GM23338 (cell line): ENCODE data around the gene C2. TPM values are rescaled to one million over a fixed set of nuclear protein-coding genes. Genes with fewer than 3 reads are reported as not detected.

Experiments used
- ATAC-seq: fragments of 200-7000 bp; cut with Tn5 transposase; 3 replicates; pipeline ENCODE4 v1.9.1; 2020
- DNase-seq: peaks from one replicate; pipeline ENCODE4 v3.0.0-alpha.2; 2015; ENCODE audit warnings: low spot score
- H2AFZ ChIP-seq: fragments of 200-600 bp; sonication (generic); 2 replicates; pipeline ENCODE4 v1.8.0; 2016; ENCODE audit warnings: antibody characterized with exemption, mild to moderate bottlenecking, moderate library complexity
- H3F3A ChIP-seq: fragments of 200-600 bp; sonication (generic); replicated peaks from 2 replicates; pipeline ENCODE4 v1.8.0; 2017; ENCODE audit warnings: antibody characterized with exemption, mixed run types, low read depth
- H3K27ac ChIP-seq: fragments of 200-600 bp; sonication (generic); 2 replicates; pipeline ENCODE4 v1.6.1; 2016; ENCODE audit warnings: low read depth
- H3K27me3 ChIP-seq: fragments of 200-600 bp; sonication (generic); 2 replicates; pipeline ENCODE4 v1.8.0; 2016; ENCODE audit warnings: mild to moderate bottlenecking, mixed run types, moderate library complexity; ENCODE audit not compliant: insufficient read depth
- H3K36me3 ChIP-seq: fragments of 200-600 bp; sonication (generic); 2 replicates; pipeline ENCODE4 v1.8.0; 2016; ENCODE audit warnings: mild to moderate bottlenecking; ENCODE audit not compliant: insufficient read depth
- H3K4me1 ChIP-seq: fragments of 200-600 bp; sonication (generic); 2 replicates; pipeline ENCODE4 v1.8.0; 2016; ENCODE audit warnings: mild to moderate bottlenecking, moderate library complexity; ENCODE audit not compliant: insufficient read depth
- H3K4me2 ChIP-seq: fragments of 200-600 bp; sonication (generic); 2 replicates; pipeline ENCODE4 v1.7.1; 2017; ENCODE audit warnings: mixed run types
- H3K4me3 ChIP-seq: fragments of 200-600 bp; sonication (generic); 2 replicates; pipeline ENCODE4 v1.6.1; 2016; ENCODE audit warnings: mixed run types
- H3K79me2 ChIP-seq: fragments of 200-600 bp; sonication (generic); replicated peaks from 2 replicates; pipeline ENCODE4 v1.8.0; 2017; ENCODE audit warnings: mild to moderate bottlenecking; ENCODE audit not compliant: insufficient read depth
- H3K9me2 ChIP-seq: fragments of 200-600 bp; sonication (generic); 2 replicates; pipeline ENCODE4 v1.8.0; 2017; ENCODE audit not compliant: insufficient read depth
- H4K20me1 ChIP-seq: fragments of 200-600 bp; sonication (generic); replicated peaks from 2 replicates; pipeline ENCODE4 v1.8.0; 2017; ENCODE audit warnings: mild to moderate bottlenecking; ENCODE audit not compliant: insufficient read depth
- H3K27ac Mint-ChIP-seq: 2 replicates; pipeline ENCODE4 v1.8.0; 2020; ENCODE audit warnings: inconsistent platforms, mild to moderate bottlenecking, moderate library complexity, mixed read lengths
- H3K27me3 Mint-ChIP-seq: 3 replicates; pipeline ENCODE4 v1.8.0; 2022; ENCODE audit warnings: low read depth, mild to moderate bottlenecking, moderate library complexity, mixed read lengths, inconsistent platforms; ENCODE audit not compliant: insufficient read depth, poor library complexity
- H3K36me3 Mint-ChIP-seq: 3 replicates; pipeline ENCODE4 v1.8.0; 2021; ENCODE audit warnings: low read depth, mild to moderate bottlenecking, inconsistent platforms, moderate library complexity, mixed read lengths
- H3K4me1 Mint-ChIP-seq: 3 replicates; pipeline ENCODE4 v1.8.0; 2020; ENCODE audit warnings: mild to moderate bottlenecking, inconsistent platforms, mixed read lengths
- H3K4me3 Mint-ChIP-seq: 3 replicates; pipeline ENCODE4 v1.8.0; 2021; ENCODE audit warnings: moderate library complexity, mild to moderate bottlenecking, inconsistent platforms, mixed read lengths
- H3K9me3 Mint-ChIP-seq: 3 replicates; pipeline ENCODE4 v1.8.0; 2020; ENCODE audit warnings: moderate library complexity, mild to moderate bottlenecking, inconsistent platforms, mixed read lengths
- CREB1 ChIP-seq: fragments of 250-450 bp; sonication (Bioruptor Pico); IDR thresholded peaks from 2 replicates; pipeline ENCODE4 v1.5.0; 2020; ENCODE audit warnings: low read depth, mild to moderate bottlenecking, moderate library complexity
- CTCF ChIP-seq, 2 experiments: fragments of 200-600 bp in 1 of 2; sonication (generic) in 1 of 2; conservative IDR thresholded peaks; 2 replicates each; pipeline versions ENCODE4 v1.5.1 to v1.6.1; 2016 to 2017; ENCODE audit warnings: antibody characterized with exemption in 2 of 2, low read depth in 2 of 2, mild to moderate bottlenecking in 2 of 2, moderate library complexity in 1 of 2
- ETS1 ChIP-seq: IDR thresholded peaks from 2 replicates; pipeline ENCODE4 v1.6.1; 2016; ENCODE audit warnings: antibody characterized with exemption
- EZH2 ChIP-seq: fragments of 200-600 bp; sonication (generic); IDR thresholded peaks from one replicate; pipeline ENCODE4 v1.8.0; 2017; ENCODE audit warnings: antibody characterized with exemption, mild to moderate bottlenecking, low read depth; ENCODE audit not compliant: unreplicated experiment
- EZH2phosphoT487 ChIP-seq: fragments of 200-600 bp; sonication (generic); IDR thresholded peaks from one replicate; pipeline ENCODE4 v1.8.1; 2018; ENCODE audit warnings: antibody characterized with exemption; ENCODE audit not compliant: unreplicated experiment
- JUNB ChIP-seq: IDR thresholded peaks from one replicate; pipeline ENCODE4 v1.6.1; 2016; ENCODE audit warnings: antibody characterized with exemption; ENCODE audit not compliant: unreplicated experiment
- NANOG ChIP-seq: IDR thresholded peaks from 2 replicates; pipeline ENCODE4 v1.6.1; 2016; ENCODE audit warnings: antibody characterized with exemption, borderline replicate concordance
- POLR2AphosphoS5 ChIP-seq: IDR thresholded peaks from 2 replicates; pipeline ENCODE4 v1.6.1; 2016; ENCODE audit warnings: antibody characterized with exemption, low read depth
- REST ChIP-seq: IDR thresholded peaks from one replicate; pipeline ENCODE4 v1.6.1; 2018; ENCODE audit warnings: antibody characterized with exemption; ENCODE audit not compliant: unreplicated experiment
- STAT1 ChIP-seq: IDR thresholded peaks from one replicate; pipeline ENCODE4 v1.6.1; 2016; ENCODE audit warnings: antibody characterized with exemption; ENCODE audit not compliant: unreplicated experiment
- ZNF114 ChIP-seq: fragments of 250-450 bp; sonication (Bioruptor Pico); IDR thresholded peaks from 2 replicates; pipeline ENCODE4 v1.5.0; 2020; ENCODE audit warnings: mild to moderate bottlenecking, moderate library complexity
- ZNF331 ChIP-seq: fragments of 250-450 bp; sonication (Bioruptor Pico); IDR thresholded peaks from 2 replicates; pipeline ENCODE4 v1.5.0; 2020; ENCODE audit warnings: low read depth, mild to moderate bottlenecking, moderate library complexity
- ZNF462 ChIP-seq: fragments of 250-450 bp; sonication (Bioruptor Pico); IDR thresholded peaks from 2 replicates; pipeline ENCODE4 v1.5.0; 2020; ENCODE audit warnings: mild to moderate bottlenecking, moderate library complexity
- polyA plus RNA-seq: library from polyadenylated mRNA; unstranded; fragments of >200 nt; fragmentation: Nextera tagmentation; extraction: Ambion mirVana; gene quantifications from 2 replicates; pipeline ENCODE4 v1.2.1, GENCODE V29; 2016
- total RNA-seq: library from RNA; depleted of rRNA; stranded (reverse); fragments of >200 nt; shearing (Covaris generic); gene quantifications from 2 replicates; pipeline ENCODE4 v1.2.3, GENCODE V29; 2014

Gene C2
- total and polyA plus RNA-seq, 2 experiments from 2014 or later: 0.16 to 1.7 TPM

- no peak overlapping the region for H3K27ac ChIP-seq
- Mint-ChIP-seq H3K4me3 (no peak overlapping the region), H3K36me3 (peaks cover 65% of the 10 kb centered on the region)
Observed at GRCh38 chr6:31968791-31969711, 41.5 kb downstream of the C2 start.

More at GRCh38 chr6:31968791-31969711, 41.5 kb downstream of the C2 start:
- TF ChIP-seq CTCF (conservative IDR thresholded peaks at IDR 0.05; ENCODE audit: low read depth in 2 of 2): no peak
- TF ChIP-seq CREB1 (CRISPR knock-in tag): no peak
- no peak for TF ChIP-seq EZH2phosphoT487
- TF ChIP-seq ZNF114: no peak
- TF ChIP-seq ZNF462 (CRISPR knock-in tag): no peak
- TF ChIP-seq ETS1: no peak
- no peak for TF ChIP-seq ZNF331 (CRISPR knock-in tag)
- TF ChIP-seq POLR2AphosphoS5: no peak
- no peak for TF ChIP-seq STAT1
- TF ChIP-seq NANOG: no peak
- TF ChIP-seq JUNB: no peak
- no peak for TF ChIP-seq REST
- no peak for TF ChIP-seq EZH2
- H3K79me2 ChIP-seq: peaks cover 14% of the 10 kb centered on the region
- DNase-seq (no peak), ATAC-seq (no peak)
- Mint-ChIP-seq H3K27me3 (peaks cover 21% of the 10 kb centered on the region), H3K9me3 (peaks cover 6% of the 10 kb centered on the region; the same call in 1 of the 3 replicates), H3K4me1 (peaks cover 8% of the 10 kb centered on the region), H3K27ac (no peak overlapping the region)
- no peak overlapping the region for H3K4me3 ChIP-seq
- no peaks in the 10 kb centered on the region for H3K27me3 ChIP-seq
- peaks cover 10% of the 10 kb centered on the region for H3K36me3 ChIP-seq
- H3K4me1 ChIP-seq: peaks cover 6% of the 10 kb centered on the region
- peaks cover 9% of the 10 kb centered on the region for H3F3A ChIP-seq
- H3K9me2 ChIP-seq: no peaks in the 10 kb centered on the region
- no peak overlapping the region for H2AFZ ChIP-seq
- H4K20me1 ChIP-seq: no peaks in the 10 kb centered on the region; the same call in 1 of the 2 replicates
- no peak overlapping the region for H3K4me2 ChIP-seq
